ENCODE results near the gene TRAF3.

TRAF3 gene

GRCh38 chr14:102878174-102878969 is 101.1 kb downstream of the TRAF3 start:
- Histone ChIP-seq H2BK5ac (ENCODE audit: low read length) (no peak overlapping the region), H3K4me2 (ENCODE audit: low read length) (no peak overlapping the region), H2BK15ac (replicated peaks; ENCODE audit: low read depth) (no peak overlapping the region), H3K23ac (ENCODE audit: low read length) (no peak overlapping the region), H2AK5ac (ENCODE audit: low read length) (no peak overlapping the region), H3K36me3 (ENCODE audit: control insufficient read depth, insufficient read depth, low read length) (no peaks in the 10 kb centered on the region), H3K4ac (ENCODE audit: low read depth, low read length) (no peak overlapping the region), H2BK120ac (ENCODE audit: low read depth, low read length) (no peak overlapping the region), H3K79me2 (ENCODE audit: control insufficient read depth, insufficient read depth, low read length) (no peaks in the 10 kb centered on the region), H3K4me1 (ENCODE audit: control insufficient read depth, low read depth, low read length) (no peaks in the 10 kb centered on the region), H3K56ac (ENCODE audit: low read length) (no peak overlapping the region), H3K4me3 (ENCODE audit: low read length) (no peak overlapping the region), H4K8ac (ENCODE audit: low read depth, low read length) (no peak overlapping the region), H3K79me1 (ENCODE audit: low read length) (no peaks in the 10 kb centered on the region), H3K9ac (ENCODE audit: low read length) (no peak overlapping the region), H3K18ac (ENCODE audit: low read length) (no peak overlapping the region), H3K27ac (ENCODE audit: low read depth, low read length) (no peak overlapping the region), H4K5ac (ENCODE audit: low read length) (no peak overlapping the region), H3K27me3 (ENCODE audit: insufficient read depth, low read length, poor library complexity) (no peaks in the 10 kb centered on the region)
- WGBS (ENCODE audit: extremely low coverage, insufficient coverage, low lambda C conversion rate): no CpG with 5 or more reads among the region's 6 CpGs
- peak; percentile 26 for DNase-seq

DNA sequence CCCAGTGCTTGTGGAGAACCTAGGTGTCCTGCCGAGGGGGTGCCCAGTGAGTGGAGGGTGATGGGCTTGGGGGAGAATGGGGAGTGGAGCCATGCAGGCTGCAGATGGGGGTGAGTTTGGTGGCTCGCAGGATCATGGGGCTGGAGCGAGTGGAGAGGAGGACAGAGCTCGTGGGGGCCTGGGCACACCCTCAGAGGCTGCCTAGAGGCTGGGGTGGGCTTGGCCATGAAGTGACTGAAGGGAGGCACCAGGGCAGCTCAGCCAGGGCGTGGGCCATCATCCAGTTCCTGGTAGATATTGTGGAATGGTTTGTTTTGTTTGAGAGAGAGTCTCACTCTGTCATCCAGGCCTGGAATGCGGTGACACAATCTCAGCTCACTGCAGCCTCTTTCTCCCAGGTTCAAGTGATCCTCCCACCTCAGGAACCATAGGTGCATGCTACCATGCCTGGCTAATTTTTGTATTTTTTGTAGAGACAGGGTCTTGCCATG is 101.8 kb downstream of the TRAF3 start:
- no peak overlapping the region for H3K4me2 ChIP-seq (ENCODE audit: low read length)
- no peak overlapping the region for H3K23ac ChIP-seq (ENCODE audit: low read length)
- no peak overlapping the region for H3K4ac ChIP-seq (ENCODE audit: low read depth, low read length)
- no peak overlapping the region for H2AK5ac ChIP-seq (ENCODE audit: low read length)
- WGBS (ENCODE audit: extremely low coverage, insufficient coverage, low lambda C conversion rate): no CpG with 5 or more reads among the region's 6 CpGs
- no peak overlapping the region for H2BK15ac ChIP-seq (replicated peaks; ENCODE audit: low read depth)
- H3K18ac ChIP-seq (ENCODE audit: low read length): no peak overlapping the region
- DNase-seq: peak; percentile 52
- H3K36me3 ChIP-seq (ENCODE audit: control insufficient read depth, insufficient read depth, low read length): no peaks in the 10 kb centered on the region
- no peaks in the 10 kb centered on the region for H3K4me1 ChIP-seq (ENCODE audit: control insufficient read depth, low read depth, low read length)
- H3K4me3 ChIP-seq (ENCODE audit: low read length): no peak overlapping the region
- H2BK120ac ChIP-seq (ENCODE audit: low read depth, low read length): no peak overlapping the region
- H4K5ac ChIP-seq (ENCODE audit: low read length): no peak overlapping the region
- H2BK5ac ChIP-seq (ENCODE audit: low read length): no peak overlapping the region
- H3K9ac ChIP-seq (ENCODE audit: low read length): no peak overlapping the region
- no peak overlapping the region for H4K8ac ChIP-seq (ENCODE audit: low read depth, low read length)
- H3K79me1 ChIP-seq (ENCODE audit: low read length): no peaks in the 10 kb centered on the region
- H3K27me3 ChIP-seq (ENCODE audit: insufficient read depth, low read length, poor library complexity): no peaks in the 10 kb centered on the region
- no peaks in the 10 kb centered on the region for H3K79me2 ChIP-seq (ENCODE audit: control insufficient read depth, insufficient read depth, low read length)
- H3K27ac ChIP-seq (ENCODE audit: low read depth, low read length): no peak overlapping the region
- H3K56ac ChIP-seq (ENCODE audit: low read length): no peak overlapping the region

DNA sequence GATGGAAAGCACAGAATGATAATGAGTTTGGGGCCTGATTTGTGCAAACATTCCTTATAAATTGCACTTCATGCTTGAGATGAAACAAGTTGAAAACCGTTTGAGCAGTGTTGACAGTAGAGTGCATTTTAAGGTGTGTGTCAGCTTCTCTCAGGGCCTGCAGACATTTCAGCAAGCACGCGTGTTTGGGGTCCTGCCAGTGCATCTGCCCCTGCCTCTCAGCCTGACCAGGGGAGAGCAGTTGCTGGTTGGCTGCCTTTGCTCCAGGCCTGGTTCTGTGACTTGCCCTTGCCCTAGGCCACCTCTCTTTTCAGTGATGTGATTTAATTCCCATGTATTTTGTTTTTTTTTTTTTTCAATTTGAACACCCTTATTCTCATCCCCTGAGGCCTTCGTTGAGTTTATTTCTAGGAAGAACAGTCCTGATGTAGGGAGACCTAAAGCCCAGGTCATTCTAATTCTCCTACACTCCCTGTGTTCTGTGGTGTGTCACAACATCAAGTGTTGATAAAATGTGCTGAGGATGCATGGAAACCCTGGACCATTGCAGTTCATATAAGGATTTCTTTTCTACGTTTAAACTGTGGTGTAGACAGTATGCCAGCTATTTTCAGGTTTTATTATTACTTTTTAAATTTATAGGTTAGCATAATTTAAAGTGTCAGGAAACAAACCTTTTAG is 105.1 kb downstream of the TRAF3 start:
- DNase-seq: no peak
- Histone ChIP-seq H3K18ac (ENCODE audit: low read length) (no peak overlapping the region), H3K4me2 (ENCODE audit: low read length) (no peak overlapping the region), H2BK120ac (ENCODE audit: low read depth, low read length) (no peak overlapping the region), H3K4me3 (ENCODE audit: low read length) (no peak overlapping the region), H2BK5ac (ENCODE audit: low read length) (no peak overlapping the region), H3K27me3 (ENCODE audit: insufficient read depth, low read length, poor library complexity) (no peaks in the 10 kb centered on the region), H3K36me3 (ENCODE audit: control insufficient read depth, insufficient read depth, low read length) (no peaks in the 10 kb centered on the region), H3K27ac (ENCODE audit: low read depth, low read length) (no peak overlapping the region), H4K5ac (ENCODE audit: low read length) (no peak overlapping the region), H2AK5ac (ENCODE audit: low read length) (no peak overlapping the region), H2BK15ac (replicated peaks; ENCODE audit: low read depth) (no peak overlapping the region), H3K9ac (ENCODE audit: low read length) (no peak overlapping the region), H3K23ac (ENCODE audit: low read length) (no peak overlapping the region), H3K4ac (ENCODE audit: low read depth, low read length) (no peak overlapping the region), H4K8ac (ENCODE audit: low read depth, low read length) (no peak overlapping the region), H3K79me1 (ENCODE audit: low read length) (no peaks in the 10 kb centered on the region), H3K4me1 (ENCODE audit: control insufficient read depth, low read depth, low read length) (no peaks in the 10 kb centered on the region), H3K79me2 (ENCODE audit: control insufficient read depth, insufficient read depth, low read length) (no peaks in the 10 kb centered on the region), H3K56ac (ENCODE audit: low read length) (no peak overlapping the region)
- no CpG with 5 or more reads among the region's 5 CpGs for WGBS (ENCODE audit: extremely low coverage, insufficient coverage, low lambda C conversion rate)

GRCh38 chr14:102883089-102883541 is 105.9 kb downstream of the TRAF3 start:
- Histone ChIP-seq H3K9ac (ENCODE audit: low read length) (no peak overlapping the region), H3K4ac (ENCODE audit: low read depth, low read length) (no peak overlapping the region), H2BK5ac (ENCODE audit: low read length) (no peak overlapping the region), H2BK15ac (replicated peaks; ENCODE audit: low read depth) (no peak overlapping the region), H3K4me1 (ENCODE audit: control insufficient read depth, low read depth, low read length) (no peaks in the 10 kb centered on the region), H3K36me3 (ENCODE audit: control insufficient read depth, insufficient read depth, low read length) (no peaks in the 10 kb centered on the region), H4K8ac (ENCODE audit: low read depth, low read length) (no peak overlapping the region), H3K27ac (ENCODE audit: low read depth, low read length) (no peak overlapping the region), H2BK120ac (ENCODE audit: low read depth, low read length) (no peak overlapping the region), H3K79me2 (ENCODE audit: control insufficient read depth, insufficient read depth, low read length) (no peaks in the 10 kb centered on the region), H3K18ac (ENCODE audit: low read length) (no peak overlapping the region), H2AK5ac (ENCODE audit: low read length) (no peak overlapping the region), H3K79me1 (ENCODE audit: low read length) (no peaks in the 10 kb centered on the region), H3K56ac (ENCODE audit: low read length) (no peak overlapping the region), H3K23ac (ENCODE audit: low read length) (no peak overlapping the region), H4K5ac (ENCODE audit: low read length) (no peak overlapping the region), H3K4me2 (ENCODE audit: low read length) (no peak overlapping the region), H3K27me3 (ENCODE audit: insufficient read depth, low read length, poor library complexity) (no peaks in the 10 kb centered on the region), H3K4me3 (ENCODE audit: low read length) (no peak overlapping the region)
- no peak for DNase-seq
- WGBS (ENCODE audit: extremely low coverage, insufficient coverage, low lambda C conversion rate): no CpG with 5 or more reads among the region's 5 CpGs

GRCh38 chr14:102883554-102883953 is 106.3 kb downstream of the TRAF3 start:
- no peak overlapping the region for H2BK15ac ChIP-seq (replicated peaks; ENCODE audit: low read depth)
- no peak overlapping the region for H3K23ac ChIP-seq (ENCODE audit: low read length)
- no peak overlapping the region for H3K9ac ChIP-seq (ENCODE audit: low read length)
- no peak overlapping the region for H2BK5ac ChIP-seq (ENCODE audit: low read length)
- H3K79me2 ChIP-seq (ENCODE audit: control insufficient read depth, insufficient read depth, low read length): no peaks in the 10 kb centered on the region
- no peaks in the 10 kb centered on the region for H3K27me3 ChIP-seq (ENCODE audit: insufficient read depth, low read length, poor library complexity)
- H3K79me1 ChIP-seq (ENCODE audit: low read length): no peaks in the 10 kb centered on the region
- H3K4me2 ChIP-seq (ENCODE audit: low read length): no peak overlapping the region
- no CpG with 5 or more reads among the region's 14 CpGs for WGBS (ENCODE audit: extremely low coverage, insufficient coverage, low lambda C conversion rate)
- no peak overlapping the region for H3K18ac ChIP-seq (ENCODE audit: low read length)
- no peaks in the 10 kb centered on the region for H3K4me1 ChIP-seq (ENCODE audit: control insufficient read depth, low read depth, low read length)
- no peaks in the 10 kb centered on the region for H3K36me3 ChIP-seq (ENCODE audit: control insufficient read depth, insufficient read depth, low read length)
- H2BK120ac ChIP-seq (ENCODE audit: low read depth, low read length): no peak overlapping the region
- no peak overlapping the region for H3K4ac ChIP-seq (ENCODE audit: low read depth, low read length)
- H3K56ac ChIP-seq (ENCODE audit: low read length): no peak overlapping the region
- no peak overlapping the region for H3K27ac ChIP-seq (ENCODE audit: low read depth, low read length)
- no peak overlapping the region for H4K8ac ChIP-seq (ENCODE audit: low read depth, low read length)
- no peak overlapping the region for H2AK5ac ChIP-seq (ENCODE audit: low read length)
- H3K4me3 ChIP-seq (ENCODE audit: low read length): no peak overlapping the region
- H4K5ac ChIP-seq (ENCODE audit: low read length): no peak overlapping the region
- DNase-seq: no peak
